ENCODE results near the gene SRCIN1. TPM values are rescaled to one million over a fixed set of nuclear protein-coding genes. Genes with fewer than 3 reads are reported as not detected.

SRCIN1 gene
- total RNA-seq, 1 experiment from 2014 or later, result 2.6 TPM

GRCh38 chr17:38608648-38609047, 2.9 kb upstream of the SRCIN1 start:
- H4K20me1 ChIP-seq (ENCODE audit: low read length), result no peaks in the 10 kb centered on the region
- H3K9me3 ChIP-seq (ENCODE audit: low read length), result no peaks in the 10 kb centered on the region
- no peaks in the 10 kb centered on the region for H3K9me2 ChIP-seq (replicated peaks; ENCODE audit: low read length)
- H3K79me2 ChIP-seq (ENCODE audit: low read length), result no peaks in the 10 kb centered on the region
- H3K36me3 ChIP-seq (ENCODE audit: low read depth, low read length), result no peaks in the 10 kb centered on the region
- peaks cover 10% of the 10 kb centered on the region for H3K4me1 ChIP-seq (ENCODE audit: insufficient read depth, low read length)
- H3K4me2 ChIP-seq (ENCODE audit: low read length), result no peak overlapping the region
- H3K4me3 ChIP-seq (ENCODE audit: low read length), result no peak overlapping the region
- TF ChIP-seq EZH2phosphoT487 (IDR thresholded peaks at IDR 0.05; ENCODE audit: borderline replicate concordance, low read length), result no peak
- TF ChIP-seq CTCF (conservative IDR thresholded peaks at IDR 0.05; ENCODE audit: low read depth, low read length), result no peak
- no peak for TF ChIP-seq EZH2 (IDR thresholded peaks at IDR 0.05; ENCODE audit: low read length, unreplicated experiment)
- DNase-seq (peak; percentile 43), ATAC-seq (no peak)
- H3K27ac ChIP-seq (ENCODE audit: low read length), result no peak overlapping the region
- H2AFZ ChIP-seq (ENCODE audit: low read length), result no peak overlapping the region
- BruUV-seq (replicated peaks), result no TSS peak
- intact Hi-C loops (cut with micrococcal nuclease), result no loop called here
- H3K27me3 ChIP-seq (ENCODE audit: low read length), result no peaks in the 10 kb centered on the region
- POLR2A ChIA-PET (ENCODE audit: unreplicated experiment), result interaction anchor here (0.6 kb wide), 1 partner anchor 853 kb away, joined by 5 read pairs; no protein-coding TSS in a partner anchor
- no peak overlapping the region for H3K9ac ChIP-seq (ENCODE audit: low read length)
- H3F3A ChIP-seq (ENCODE audit: low read length, unreplicated experiment), result no peaks in the 10 kb centered on the region
- CTCF ChIA-PET, result interaction anchor here (0.9 kb wide), 1 partner anchor 51 kb away, joined by 6 read pairs; no protein-coding TSS in a partner anchor

GRCh38 chr17:38606646-38607611, 1.2 kb upstream of the SRCIN1 start:
- Histone ChIP-seq H3K27ac (ENCODE audit: low read length) (no peak overlapping the region), H3K9me3 (ENCODE audit: low read length) (no peaks in the 10 kb centered on the region), H3K4me1 (ENCODE audit: insufficient read depth, low read length) (peaks cover 10% of the 10 kb centered on the region), H3K27me3 (ENCODE audit: low read length) (no peaks in the 10 kb centered on the region), H2AFZ (ENCODE audit: low read length) (peak overlapping the region; percentile 79), H3K9ac (ENCODE audit: low read length) (no peak overlapping the region), H3K79me2 (ENCODE audit: low read length) (no peaks in the 10 kb centered on the region), H3K36me3 (ENCODE audit: low read depth, low read length) (no peaks in the 10 kb centered on the region), H3K4me3 (ENCODE audit: low read length) (peak overlapping the region; percentile 64), H3K4me2 (ENCODE audit: low read length) (peak overlapping the region; percentile 83), H3F3A (ENCODE audit: low read length, unreplicated experiment) (no peaks in the 10 kb centered on the region), H3K9me2 (replicated peaks; ENCODE audit: low read length) (no peaks in the 10 kb centered on the region), H4K20me1 (ENCODE audit: low read length) (no peaks in the 10 kb centered on the region)
- ATAC-seq (no peak), DNase-seq (peak; percentile 48)
- CTCF ChIA-PET, result no interaction called here
- POLR2A ChIA-PET (ENCODE audit: unreplicated experiment), result no interaction called here
- BruUV-seq (replicated peaks), result no TSS peak
- intact Hi-C loops (cut with micrococcal nuclease), result no loop called here
- no peak for TF ChIP-seq EZH2phosphoT487 (IDR thresholded peaks at IDR 0.05; ENCODE audit: borderline replicate concordance, low read length)
- peak; percentile 28; the same call in 1 of the 2 replicates for TF ChIP-seq CTCF (conservative IDR thresholded peaks at IDR 0.05; ENCODE audit: low read depth, low read length)
- no peak for TF ChIP-seq EZH2 (IDR thresholded peaks at IDR 0.05; ENCODE audit: low read length, unreplicated experiment)

GRCh38 chr17:38605411-38605840, 326 bp downstream of the SRCIN1 start:
- Histone ChIP-seq H3F3A (ENCODE audit: low read length, unreplicated experiment) (no peaks in the 10 kb centered on the region), H3K79me2 (ENCODE audit: low read length) (no peaks in the 10 kb centered on the region), H2AFZ (ENCODE audit: low read length) (no peak overlapping the region), H3K4me3 (ENCODE audit: low read length) (peak overlapping the region; percentile 64), H3K36me3 (ENCODE audit: low read depth, low read length) (no peaks in the 10 kb centered on the region), H3K9me2 (replicated peaks; ENCODE audit: low read length) (no peaks in the 10 kb centered on the region), H4K20me1 (ENCODE audit: low read length) (no peaks in the 10 kb centered on the region), H3K27me3 (ENCODE audit: low read length) (no peaks in the 10 kb centered on the region), H3K9ac (ENCODE audit: low read length) (no peak overlapping the region), H3K4me2 (ENCODE audit: low read length) (peak overlapping the region; percentile 72), H3K4me1 (ENCODE audit: insufficient read depth, low read length) (peaks cover 10% of the 10 kb centered on the region), H3K27ac (ENCODE audit: low read length) (no peak overlapping the region), H3K9me3 (ENCODE audit: low read length) (no peaks in the 10 kb centered on the region)
- intact Hi-C loops (cut with micrococcal nuclease), result no loop called here
- DNase-seq (no peak), ATAC-seq (no peak; the same call in 1 of the 2 replicates)
- CTCF ChIA-PET, result no interaction called here
- POLR2A ChIA-PET (ENCODE audit: unreplicated experiment), result no interaction called here
- TF ChIP-seq CTCF (conservative IDR thresholded peaks at IDR 0.05; ENCODE audit: low read depth, low read length) (no peak), EZH2phosphoT487 (IDR thresholded peaks at IDR 0.05; ENCODE audit: borderline replicate concordance, low read length) (no peak)
- BruUV-seq (replicated peaks), result no TSS peak

Data from PC-3 (cell line).